HFF-Myc (cell line): ENCODE results near the gene HSPB1.

ENCODE experiments used
- DNase-seq: peaks from one replicate; pipeline ENCODE4 v3.0.0-alpha.2; 2011; ENCODE audit warnings: low read depth; ENCODE audit errors: extremely low read depth
- H3K4me3 ChIP-seq: replicated peaks from 2 replicates; pipeline ENCODE4 v1.5.1; 2011; ENCODE audit warnings: low read depth, mild to moderate bottlenecking, control low read depth, low read length
- CTCF ChIP-seq: IDR thresholded peaks from 2 replicates; pipeline ENCODE4 v1.5.1; 2012; ENCODE audit warnings: mild to moderate bottlenecking, low read depth, low read length, control low read depth; ENCODE audit errors: missing control alignments

HSPB1 gene

GRCh38 chr7:76343931-76344321 is 41.5 kb downstream of the HSPB1 start:
- TF ChIP-seq CTCF: no peak
- no peak for DNase-seq
- no peak overlapping the region for H3K4me3 ChIP-seq

GRCh38 chr7:76346097-76346496 is 43.6 kb downstream of the HSPB1 start:
- DNase-seq: no peak
- TF ChIP-seq CTCF: no peak
- no peak overlapping the region for H3K4me3 ChIP-seq

DNA sequence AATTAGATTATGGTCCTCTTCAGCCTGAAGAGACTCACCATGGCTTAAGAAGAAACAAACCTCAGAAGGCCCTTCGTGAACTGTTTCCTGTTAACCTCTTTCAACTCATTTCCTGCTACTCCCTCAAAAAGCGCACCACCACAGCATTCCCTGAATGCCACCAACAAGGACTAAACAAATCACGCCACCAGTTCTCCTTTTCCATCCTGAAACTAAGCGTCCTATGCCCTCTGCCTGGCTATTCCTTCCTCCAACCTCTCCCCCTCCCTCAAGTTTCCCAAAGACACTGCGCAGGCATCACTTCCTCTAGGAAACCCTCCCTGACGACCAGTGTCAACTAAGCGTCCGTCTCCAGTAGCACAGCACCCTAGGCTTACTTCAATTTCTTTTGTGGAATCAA is 44.3 kb downstream of the HSPB1 start:
- no peak for TF ChIP-seq CTCF
- H3K4me3 ChIP-seq: no peak overlapping the region
- DNase-seq: no peak

- no peak for DNase-seq
- H3K4me3 ChIP-seq: no peak overlapping the region
- TF ChIP-seq CTCF: no peak
Measured at GRCh38 chr7:76347710-76348109, 45.2 kb downstream of the HSPB1 start.

GRCh38 chr7:76349313-76349885 is 46.9 kb downstream of the HSPB1 start:
- no peak for DNase-seq
- no peak overlapping the region for H3K4me3 ChIP-seq
- no peak for TF ChIP-seq CTCF

GRCh38 chr7:76351372-76351771 is 48.9 kb downstream of the HSPB1 start:
- TF ChIP-seq CTCF: no peak
- no peak for DNase-seq
- no peak overlapping the region for H3K4me3 ChIP-seq

DNA sequence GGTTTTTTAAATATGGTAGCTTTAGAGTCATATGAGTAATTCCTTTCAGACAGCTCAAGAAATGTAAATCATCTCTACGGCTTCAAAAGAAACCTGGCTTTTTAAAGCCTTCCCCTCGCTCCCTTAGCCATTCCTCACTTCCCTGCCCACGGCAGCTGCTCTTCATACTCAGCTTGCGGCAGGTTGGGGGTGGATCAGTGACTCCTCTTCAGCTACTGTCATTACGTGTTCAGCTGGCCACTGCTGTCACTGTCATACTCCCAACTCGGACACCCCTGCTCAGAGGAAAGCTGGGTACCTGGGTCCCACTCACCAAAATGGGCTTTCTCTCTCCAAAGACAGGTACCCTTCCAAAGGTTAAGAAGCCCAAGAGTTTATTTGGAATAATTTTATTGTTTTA is 49.7 kb downstream of the HSPB1 start:
- no peak for TF ChIP-seq CTCF
- DNase-seq: no peak
- no peak overlapping the region for H3K4me3 ChIP-seq
